ENCODE results near the gene ALOX15B.

DNA sequence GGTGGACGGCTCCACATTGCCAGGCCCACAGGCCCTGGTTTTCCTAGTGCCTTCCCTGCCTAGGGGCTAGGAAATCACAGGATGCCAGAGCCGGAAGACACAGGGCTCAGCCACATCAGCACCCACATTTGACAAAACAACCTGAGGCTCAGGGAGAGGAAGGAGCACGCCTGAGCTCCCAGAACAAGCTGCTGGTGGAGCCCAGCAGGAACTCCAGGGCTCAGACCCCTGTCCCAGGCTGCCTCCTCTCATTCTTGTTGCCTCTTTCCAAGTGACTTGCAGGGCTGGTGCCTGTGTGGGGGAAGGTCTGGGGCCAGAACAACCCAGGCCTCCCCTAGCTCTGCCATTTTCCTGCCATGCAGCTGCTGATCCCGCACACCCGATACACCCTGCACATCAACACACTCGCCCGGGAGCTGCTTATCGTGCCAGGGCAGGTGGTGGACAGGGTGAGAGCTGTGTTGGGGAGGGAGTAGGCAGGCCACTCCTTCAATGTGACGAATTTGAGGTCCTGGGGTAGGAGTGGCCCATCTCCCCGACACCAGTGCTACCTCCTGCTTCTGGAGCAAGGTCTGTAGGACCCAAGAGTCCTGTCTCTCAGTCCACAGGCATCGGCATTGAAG, 7.6 kb downstream of the ALOX15B start:
- TF ChIP-seq EP300 (IDR thresholded peaks at IDR 0.05; ENCODE audit: borderline replicate concordance in 1 of 2, control insufficient read depth in 1 of 2, low read depth in 2 of 2, low read length in 2 of 2) (no peak), BMI1 (IDR thresholded peaks at IDR 0.05; ENCODE audit: borderline replicate concordance) (no peak), WRNIP1 (IDR thresholded peaks at IDR 0.05; ENCODE audit: borderline replicate concordance, low read depth, low read length) (no peak), SREBF2 (IDR thresholded peaks at IDR 0.05; ENCODE audit: low read length) (no peak), SP1 (IDR thresholded peaks at IDR 0.05; ENCODE audit: low read depth, low read length) (no peak), POLR2A (IDR thresholded peaks at IDR 0.05; ENCODE audit: low read depth, low read length) (no peak), TARDBP (IDR thresholded peaks at IDR 0.05; ENCODE audit: borderline replicate concordance) (no peak), SPI1 (IDR thresholded peaks at IDR 0.05; ENCODE audit: borderline replicate concordance, insufficient read depth, low read depth, low read length) (no peak), GABPA (IDR thresholded peaks at IDR 0.05; ENCODE audit: low read depth) (no peak)
- TF ChIP-seq, protein P1, sequence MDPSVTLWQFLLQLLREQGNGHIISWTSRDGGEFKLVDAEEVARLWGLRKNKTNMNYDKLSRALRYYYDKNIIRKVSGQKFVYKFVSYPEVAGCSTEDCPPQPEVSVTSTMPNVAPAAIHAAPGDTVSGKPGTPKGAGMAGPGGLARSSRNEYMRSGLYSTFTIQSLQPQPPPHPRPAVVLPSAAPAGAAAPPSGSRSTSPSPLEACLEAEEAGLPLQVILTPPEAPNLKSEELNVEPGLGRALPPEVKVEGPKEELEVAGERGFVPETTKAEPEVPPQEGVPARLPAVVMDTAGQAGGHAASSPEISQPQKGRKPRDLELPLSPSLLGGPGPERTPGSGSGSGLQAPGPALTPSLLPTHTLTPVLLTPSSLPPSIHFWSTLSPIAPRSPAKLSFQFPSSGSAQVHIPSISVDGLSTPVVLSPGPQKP (IDR thresholded peaks at IDR 0.05; ENCODE audit: low read depth, low read length) = no peak
- TF ChIP-seq, protein P2, sequence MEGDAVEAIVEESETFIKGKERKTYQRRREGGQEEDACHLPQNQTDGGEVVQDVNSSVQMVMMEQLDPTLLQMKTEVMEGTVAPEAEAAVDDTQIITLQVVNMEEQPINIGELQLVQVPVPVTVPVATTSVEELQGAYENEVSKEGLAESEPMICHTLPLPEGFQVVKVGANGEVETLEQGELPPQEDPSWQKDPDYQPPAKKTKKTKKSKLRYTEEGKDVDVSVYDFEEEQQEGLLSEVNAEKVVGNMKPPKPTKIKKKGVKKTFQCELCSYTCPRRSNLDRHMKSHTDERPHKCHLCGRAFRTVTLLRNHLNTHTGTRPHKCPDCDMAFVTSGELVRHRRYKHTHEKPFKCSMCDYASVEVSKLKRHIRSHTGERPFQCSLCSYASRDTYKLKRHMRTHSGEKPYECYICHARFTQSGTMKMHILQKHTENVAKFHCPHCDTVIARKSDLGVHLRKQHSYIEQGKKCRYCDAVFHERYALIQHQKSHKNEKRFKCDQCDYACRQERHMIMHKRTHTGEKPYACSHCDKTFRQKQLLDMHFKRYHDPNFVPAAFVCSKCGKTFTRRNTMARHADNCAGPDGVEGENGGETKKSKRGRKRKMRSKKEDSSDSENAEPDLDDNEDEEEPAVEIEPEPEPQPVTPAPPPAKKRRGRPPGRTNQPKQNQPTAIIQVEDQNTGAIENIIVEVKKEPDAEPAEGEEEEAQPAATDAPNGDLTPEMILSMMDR (IDR thresholded peaks at IDR 0.05 in 2 of 3, conservative IDR thresholded peaks at IDR 0.05 in 1 of 3; ENCODE audit: control insufficient read depth in 2 of 3, extremely low read depth in 1 of 3, insufficient read depth in 1 of 3, low read depth in 3 of 3, low read length in 3 of 3) = no peak
